GM23248 (cell line): ENCODE measurements around the gene PDIA5. TPM values are rescaled to one million over a fixed set of nuclear protein-coding genes. Genes with fewer than 3 reads are reported as not detected.
"Not testable (repeated sequence)": the region's sequence is repeated elsewhere in the genome, so short reads cannot be mapped to it uniquely, and the experiment has no call there.

ENCODE experiments used
- DNase-seq: peaks from one replicate; pipeline ENCODE4 v3.0.0-alpha.2; 2015
- H2AFZ ChIP-seq: fragments of 200-600 bp; sonication (generic); 2 replicates; pipeline ENCODE4 v1.6.1; 2016; ENCODE audit warnings: antibody characterized with exemption
- H3F3A ChIP-seq: fragments of 200-600 bp; sonication (generic); 2 replicates; pipeline ENCODE4 v1.6.1; 2016; ENCODE audit warnings: mild to moderate bottlenecking, antibody characterized with exemption, mixed run types; ENCODE audit not compliant: insufficient read depth
- H3K27ac ChIP-seq: fragments of 200-600 bp; sonication (generic); 2 replicates; pipeline ENCODE4 v1.5.1; 2016; ENCODE audit warnings: mild to moderate bottlenecking
- H3K27me3 ChIP-seq: fragments of 200-600 bp; sonication (generic); replicated peaks from 2 replicates; pipeline ENCODE4 v1.6.1; 2016; ENCODE audit warnings: mild to moderate bottlenecking; ENCODE audit not compliant: insufficient read depth
- H3K36me3 ChIP-seq: fragments of 200-600 bp; sonication (generic); 2 replicates; pipeline ENCODE4 v1.6.1; 2016; ENCODE audit warnings: low read depth, mild to moderate bottlenecking
- H3K4me1 ChIP-seq: fragments of 200-600 bp; sonication (generic); 2 replicates; pipeline ENCODE4 v1.6.1; 2016; ENCODE audit warnings: mild to moderate bottlenecking; ENCODE audit not compliant: insufficient read depth
- H3K4me2 ChIP-seq: fragments of 200-600 bp; sonication (generic); one replicate; pipeline ENCODE4 v1.6.1; 2016; ENCODE audit warnings: mild to moderate bottlenecking; ENCODE audit not compliant: unreplicated experiment
- H3K4me3 ChIP-seq: fragments of 200-600 bp; sonication (generic); 2 replicates; pipeline ENCODE4 v1.5.1; 2016; ENCODE audit warnings: mild to moderate bottlenecking
- H3K79me2 ChIP-seq: fragments of 200-600 bp; sonication (generic); 2 replicates; pipeline ENCODE4 v1.6.1; 2016; ENCODE audit warnings: mild to moderate bottlenecking; ENCODE audit not compliant: insufficient read depth
- H3K9ac ChIP-seq: fragments of 200-600 bp; sonication (generic); 2 replicates; pipeline ENCODE4 v1.6.1; 2016; ENCODE audit warnings: mild to moderate bottlenecking
- H3K9me2 ChIP-seq: fragments of 200-600 bp; sonication (generic); 2 replicates; pipeline ENCODE4 v1.6.1; 2016; ENCODE audit warnings: mixed run types, mild to moderate bottlenecking, moderate library complexity; ENCODE audit not compliant: insufficient read depth
- H3K9me3 ChIP-seq: fragments of 200-600 bp; sonication (generic); one replicate; pipeline ENCODE4 v1.6.1; 2017; ENCODE audit warnings: low read depth
- H4K20me1 ChIP-seq: fragments of 200-600 bp; sonication (generic); 2 replicates; pipeline ENCODE4 v1.6.0; 2016; ENCODE audit not compliant: insufficient read depth
- EZH2 ChIP-seq: fragments of 200-600 bp; sonication (generic); IDR thresholded peaks from 2 replicates; pipeline ENCODE4 v1.6.1; 2018; ENCODE audit warnings: antibody characterized with exemption, mild to moderate bottlenecking; ENCODE audit not compliant: insufficient read depth, poor library complexity, severe bottlenecking
- EZH2phosphoT487 ChIP-seq: fragments of 200-600 bp; sonication (generic); IDR thresholded peaks from 2 replicates; pipeline ENCODE4 v1.6.1; 2018; ENCODE audit warnings: antibody characterized with exemption, moderate library complexity, mild to moderate bottlenecking, low read depth; ENCODE audit not compliant: insufficient read depth
- WGBS, 2 experiments: methylation state at CpG; one replicate each; pipeline ENCODE4 v1.1.6; 2015 to 2017; ENCODE audit warnings: low lambda C conversion rate in 2 of 2, low coverage in 1 of 2; ENCODE audit errors: missing lambda C conversion rate in 2 of 2; 5-methylcytosine and 5-hydroxymethylcytosine counted together
- in situ Hi-C: fragments of 300-500 bp; cut with MboI; formaldehyde crosslinking; loops from 2 replicates; pipeline ENCODE4 v1.15.0; 2020
- polyA plus RNA-seq: library from polyadenylated mRNA; unstranded; fragments of >200 nt; fragmentation: Nextera tagmentation; extraction: Ambion mirVana; gene quantifications from 2 replicates; pipeline ENCODE4 v1.2.1, GENCODE V29; 2016
- total RNA-seq: library from RNA; depleted of rRNA; stranded (reverse); fragments of >200 nt; shearing (Covaris generic); gene quantifications from 2 replicates; pipeline ENCODE4 v1.2.3, GENCODE V29; 2014

Gene PDIA5
- total and polyA plus RNA-seq, 2 experiments from 2014 or later = 49.1 to 57.3 TPM

- no peaks in the 10 kb centered on the region for H3K9me2 ChIP-seq
- H3K9me3 ChIP-seq = no peaks in the 10 kb centered on the region
- no peak overlapping the region for H3K4me2 ChIP-seq
- in situ Hi-C loops = no loop called here
- H4K20me1 ChIP-seq = no peaks in the 10 kb centered on the region
- no peak for DNase-seq
- no peak overlapping the region for H3K27ac ChIP-seq
- TF ChIP-seq EZH2phosphoT487 (no peak), EZH2 (no peak)
- no peak overlapping the region for H3K9ac ChIP-seq
- H3K4me3 ChIP-seq = no peak overlapping the region
- H2AFZ ChIP-seq = no peak overlapping the region
- WGBS, 2 experiments = 88 to 93% methylated on average over 5 of the region's 5 CpGs
- H3K79me2 ChIP-seq = no peaks in the 10 kb centered on the region
- no peaks in the 10 kb centered on the region for H3F3A ChIP-seq
- H3K27me3 ChIP-seq = no peaks in the 10 kb centered on the region
- H3K4me1 ChIP-seq = no peaks in the 10 kb centered on the region
- H3K36me3 ChIP-seq = peaks cover 16% of the 10 kb centered on the region
Measured at GRCh38 chr3:123112232-123112631, 45.4 kb downstream of the PDIA5 start.

- H3K9ac ChIP-seq, H3K9me2 ChIP-seq, H3K4me1 ChIP-seq, H3K4me2 ChIP-seq, H3K9me3 ChIP-seq, H3K27ac ChIP-seq, in situ Hi-C loops, H3K79me2 ChIP-seq, H3K4me3 ChIP-seq, H3F3A ChIP-seq, DNase-seq, H3K27me3 ChIP-seq, H2AFZ ChIP-seq, H4K20me1 ChIP-seq: not testable (repeated sequence)
- peaks cover 12% of the 10 kb centered on the region for H3K36me3 ChIP-seq
- WGBS, 2 experiments = 96 to 99% methylated on average over 7 of the region's 7 CpGs
Measured at GRCh38 chr3:123112656-123113055, 45.8 kb downstream of the PDIA5 start.

- TF ChIP-seq EZH2 = no peak
- Histone ChIP-seq H3K4me2 (no peak overlapping the region), H3K9me2 (no peaks in the 10 kb centered on the region), H3K36me3 (peaks cover 12% of the 10 kb centered on the region), H3K79me2 (no peaks in the 10 kb centered on the region), H4K20me1 (no peaks in the 10 kb centered on the region), H3F3A (no peaks in the 10 kb centered on the region), H3K27me3 (no peaks in the 10 kb centered on the region), H3K4me3 (no peak overlapping the region), H3K9ac (no peak overlapping the region), H2AFZ (no peak overlapping the region), H3K9me3 (no peaks in the 10 kb centered on the region), H3K4me1 (no peaks in the 10 kb centered on the region), H3K27ac (no peak overlapping the region)
- in situ Hi-C loops = no loop called here
- DNase-seq = no peak
- 68 to 69% methylated on average over 5 of the region's 5 CpGs for WGBS, 2 experiments
Measured at GRCh38 chr3:123113889-123114450, 47.1 kb downstream of the PDIA5 start.

- no peak overlapping the region for H3K4me3 ChIP-seq
- H3K79me2 ChIP-seq = no peaks in the 10 kb centered on the region
- no peaks in the 10 kb centered on the region for H3K4me1 ChIP-seq
- no peak overlapping the region for H3K9ac ChIP-seq
- no peaks in the 10 kb centered on the region for H3K27me3 ChIP-seq
- no peak overlapping the region for H3K27ac ChIP-seq
- H3K9me3 ChIP-seq = no peaks in the 10 kb centered on the region
- WGBS, 2 experiments = 96% methylated on average over 9 to 10 of the region's 10 CpGs
- no peak overlapping the region for H2AFZ ChIP-seq
- H3K9me2 ChIP-seq = no peaks in the 10 kb centered on the region
- in situ Hi-C loops = no loop called here
- no peaks in the 10 kb centered on the region for H4K20me1 ChIP-seq
- no peaks in the 10 kb centered on the region for H3F3A ChIP-seq
- no peak overlapping the region for H3K4me2 ChIP-seq
- no peak for DNase-seq
- peaks cover 8% of the 10 kb centered on the region; the same call in 1 of the 2 replicates for H3K36me3 ChIP-seq
- TF ChIP-seq EZH2phosphoT487 = no peak
- no peak for TF ChIP-seq EZH2
Measured at GRCh38 chr3:123116116-123116515, 49.3 kb downstream of the PDIA5 start.

- Histone ChIP-seq H3F3A (peaks cover 22% of the 10 kb centered on the region), H3K9me2 (no peaks in the 10 kb centered on the region), H3K27ac (no peak overlapping the region), H3K36me3 (peaks cover 8% of the 10 kb centered on the region; the same call in 1 of the 2 replicates), H4K20me1 (no peaks in the 10 kb centered on the region), H3K4me2 (no peak overlapping the region), H3K79me2 (no peaks in the 10 kb centered on the region), H3K9ac (no peak overlapping the region), H3K9me3 (no peaks in the 10 kb centered on the region), H3K4me1 (peaks cover 14% of the 10 kb centered on the region), H3K4me3 (no peak overlapping the region), H2AFZ (no peak overlapping the region), H3K27me3 (no peaks in the 10 kb centered on the region)
- 83 to 86% methylated on average over 4 of the region's 4 CpGs for WGBS, 2 experiments
- DNase-seq = no peak
- TF ChIP-seq EZH2phosphoT487 (no peak), EZH2 (no peak)
- in situ Hi-C loops = no loop called here
Measured at GRCh38 chr3:123119388-123119787, 52.6 kb downstream of the PDIA5 start.
